ENCODE results near the gene ITGAE. TPM values are rescaled to one million over a fixed set of nuclear protein-coding genes. Genes with fewer than 3 reads are reported as not detected.

ITGAE gene
- total RNA-seq, 1 experiment from 2014 or later: 20.9 TPM

GRCh38 chr17:3724378-3725077 lies 76.5 kb downstream of the ITGAE start:
- ATAC-seq (no peak), DNase-seq (ENCODE audit: low read depth, low spot score) (no peak)
- H3K36me3 ChIP-seq (ENCODE audit: control insufficient read depth, insufficient read depth, low read length): peaks cover 11% of the 10 kb centered on the region
- peaks cover 13% of the 10 kb centered on the region for H3K4me1 ChIP-seq (ENCODE audit: control insufficient read depth, insufficient read depth, low read length)
- no peaks in the 10 kb centered on the region for H3K9me3 ChIP-seq (ENCODE audit: control insufficient read depth, insufficient read depth, low read depth, low read length)
- H3K27me3 ChIP-seq (ENCODE audit: control insufficient read depth, insufficient read depth, low read length): no peaks in the 10 kb centered on the region
- no TSS peak for BruUV-seq (replicated peaks)
- peak overlapping the region; percentile 90 to 96 for H3K4me3 ChIP-seq (ENCODE audit: low read depth in 2 of 2, low read length in 2 of 2)
- peak overlapping the region; percentile 86 for H3K27ac ChIP-seq (ENCODE audit: low read length)
- in situ Hi-C loops (cut with HindIII; ENCODE audit: low pct_unique_long_range_greater_than_20kb, low sequenced_read_pairs) (no loop called here), intact Hi-C loops (cut with micrococcal nuclease; ENCODE audit: unreplicated experiment) (no loop called here)
- ChIA-PET POLR2A (no interaction called here), CTCF (interaction anchor here (1.2 kb wide), 1 partner anchor 14 kb away, joined by 6 read pairs; no protein-coding TSS in a partner anchor)
- TF ChIP-seq REST (IDR thresholded peaks at IDR 0.05; ENCODE audit: insufficient read depth in 1 of 2, low read depth in 2 of 2, low read length in 1 of 2) (no peak), SIN3A (IDR thresholded peaks at IDR 0.05; ENCODE audit: borderline replicate concordance, insufficient read depth, low read depth, low read length) (no peak), TCF7L2 (IDR thresholded peaks at IDR 0.05; ENCODE audit: low read depth, low read length) (no peak)

DNA sequence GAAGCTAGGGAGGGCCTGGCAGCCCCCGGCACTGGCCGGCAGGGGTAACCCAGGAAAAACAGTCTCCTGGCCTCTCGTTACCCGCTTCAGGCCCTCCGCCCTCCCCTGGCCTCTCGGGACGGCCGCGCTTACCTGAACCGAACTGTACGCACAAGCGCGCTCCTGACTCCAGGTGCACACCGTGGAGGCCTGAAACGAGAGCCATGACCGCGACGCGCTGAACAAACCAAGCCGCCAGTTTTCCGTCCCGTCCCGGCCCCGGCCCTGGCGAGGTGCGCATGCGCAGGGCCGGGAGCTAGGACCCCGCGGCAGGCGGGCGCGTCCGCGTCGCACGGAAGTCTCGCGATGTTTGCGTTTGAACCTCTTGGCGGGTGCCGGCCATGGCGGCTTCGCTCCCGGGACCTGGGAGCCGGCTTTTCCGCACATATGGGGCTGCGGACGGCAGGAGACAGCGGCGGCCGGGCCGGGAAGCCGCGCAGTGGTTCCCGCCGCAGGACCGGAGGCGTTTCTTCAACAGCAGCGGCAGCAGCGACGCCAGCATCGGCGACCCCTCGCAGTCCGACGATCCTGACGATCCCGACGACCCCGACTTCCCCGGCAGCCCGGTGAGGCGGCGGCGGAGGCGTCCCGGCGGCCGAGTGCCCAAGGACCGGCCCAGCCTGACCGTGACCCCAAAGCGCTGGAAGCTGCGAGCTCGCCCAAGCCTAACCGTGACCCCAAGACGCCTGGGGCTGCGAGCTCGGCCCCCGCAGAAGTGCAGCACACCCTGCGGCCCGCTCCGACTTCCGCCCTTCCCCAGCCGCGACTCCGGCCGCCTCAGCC lies 77.2 kb downstream of the ITGAE start, which contains the start of gene HASPIN:
HASPIN (plus strand) TSS at position 348 of the 822 bp plus-strand sequence; CDS start at position 381, 33 bp downstream.
- no TSS peak for BruUV-seq (replicated peaks)
- POLR2A ChIA-PET: no interaction called here
- in situ Hi-C loops (cut with HindIII; ENCODE audit: low pct_unique_long_range_greater_than_20kb, low sequenced_read_pairs): no loop called here
- intact Hi-C loops (cut with micrococcal nuclease; ENCODE audit: unreplicated experiment): no loop called here
- Histone ChIP-seq H3K9me3 (ENCODE audit: control insufficient read depth, insufficient read depth, low read depth, low read length) (no peaks in the 10 kb centered on the region), H3K27me3 (ENCODE audit: control insufficient read depth, insufficient read depth, low read length) (no peaks in the 10 kb centered on the region), H3K36me3 (ENCODE audit: control insufficient read depth, insufficient read depth, low read length) (peaks cover 11% of the 10 kb centered on the region), H3K4me3 (ENCODE audit: low read depth in 2 of 2, low read length in 2 of 2) (peak within 1 kb of the TSS; percentile 90 to 96), H3K4me1 (ENCODE audit: control insufficient read depth, insufficient read depth, low read length) (peaks cover 13% of the 10 kb centered on the region), H3K27ac (ENCODE audit: low read length) (peak within 1 kb of the TSS; percentile 90)
- CTCF ChIA-PET: interaction anchor here (1.2 kb wide), 1 partner anchor 14 kb away, joined by 6 read pairs; no protein-coding TSS in a partner anchor
- peak; percentile 97 for ATAC-seq
- TF ChIP-seq TCF7L2 (IDR thresholded peaks at IDR 0.05; ENCODE audit: low read depth, low read length): no peak
- peak in 1 of 2 experiments; percentile 57; a peak in 1 of 4 replicates for TF ChIP-seq REST (IDR thresholded peaks at IDR 0.05; ENCODE audit: insufficient read depth in 1 of 2, low read depth in 2 of 2, low read length in 1 of 2)
- TF ChIP-seq SIN3A (IDR thresholded peaks at IDR 0.05; ENCODE audit: borderline replicate concordance, insufficient read depth, low read depth, low read length): peak; percentile 98; the same call in 1 of the 2 replicates
- TF ChIP-seq, protein P1, sequence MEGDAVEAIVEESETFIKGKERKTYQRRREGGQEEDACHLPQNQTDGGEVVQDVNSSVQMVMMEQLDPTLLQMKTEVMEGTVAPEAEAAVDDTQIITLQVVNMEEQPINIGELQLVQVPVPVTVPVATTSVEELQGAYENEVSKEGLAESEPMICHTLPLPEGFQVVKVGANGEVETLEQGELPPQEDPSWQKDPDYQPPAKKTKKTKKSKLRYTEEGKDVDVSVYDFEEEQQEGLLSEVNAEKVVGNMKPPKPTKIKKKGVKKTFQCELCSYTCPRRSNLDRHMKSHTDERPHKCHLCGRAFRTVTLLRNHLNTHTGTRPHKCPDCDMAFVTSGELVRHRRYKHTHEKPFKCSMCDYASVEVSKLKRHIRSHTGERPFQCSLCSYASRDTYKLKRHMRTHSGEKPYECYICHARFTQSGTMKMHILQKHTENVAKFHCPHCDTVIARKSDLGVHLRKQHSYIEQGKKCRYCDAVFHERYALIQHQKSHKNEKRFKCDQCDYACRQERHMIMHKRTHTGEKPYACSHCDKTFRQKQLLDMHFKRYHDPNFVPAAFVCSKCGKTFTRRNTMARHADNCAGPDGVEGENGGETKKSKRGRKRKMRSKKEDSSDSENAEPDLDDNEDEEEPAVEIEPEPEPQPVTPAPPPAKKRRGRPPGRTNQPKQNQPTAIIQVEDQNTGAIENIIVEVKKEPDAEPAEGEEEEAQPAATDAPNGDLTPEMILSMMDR (IDR thresholded peaks at IDR 0.05): no peak
- TF ChIP-seq POLR2AphosphoS5 (IDR thresholded peaks at IDR 0.05; ENCODE audit: low read depth, low read length): peak; percentile 83
- no peak for DNase-seq (ENCODE audit: low read depth, low spot score)

All from Panc1 (cell line).